Karpas-422 (cell line): Measurements from ENCODE around the gene AUP1. TPM values are rescaled to one million over a fixed set of nuclear protein-coding genes. Genes with fewer than 3 reads are reported as not detected.

ENCODE experiments used
- DNase-seq: peaks from one replicate; pipeline ENCODE4 v3.0.0-alpha.2; 2015
- H2AFZ ChIP-seq: fragments of 200-600 bp; sonication (generic); 2 replicates; pipeline ENCODE4 v1.6.1; 2014; ENCODE audit warnings: antibody characterized with exemption, low read length, mixed read lengths
- H3K27ac ChIP-seq: fragments of 200-600 bp; sonication (generic); 2 replicates; pipeline ENCODE4 v1.5.1; 2014; ENCODE audit warnings: mild to moderate bottlenecking, low read length, moderate library complexity
- H3K27me3 ChIP-seq: fragments of 200-600 bp; sonication (generic); 2 replicates; pipeline ENCODE4 v1.6.1; 2014; ENCODE audit warnings: low read length, mixed read lengths
- H3K36me3 ChIP-seq: fragments of 200-600 bp; sonication (generic); 2 replicates; pipeline ENCODE4 v1.6.1; 2014; ENCODE audit warnings: low read length, mixed read lengths; ENCODE audit not compliant: insufficient read depth
- H3K4me1 ChIP-seq: fragments of 200-600 bp; sonication (generic); 2 replicates; pipeline ENCODE4 v1.6.1; 2014; ENCODE audit warnings: mild to moderate bottlenecking, low read length, mixed read lengths
- H3K4me2 ChIP-seq: fragments of 200-600 bp; sonication (generic); 2 replicates; pipeline ENCODE4 v1.6.1; 2014; ENCODE audit warnings: low read length, low read depth, mild to moderate bottlenecking; ENCODE audit not compliant: poor library complexity, severe bottlenecking
- H3K4me3 ChIP-seq: fragments of 200-600 bp; sonication (generic); 2 replicates; pipeline ENCODE4 v1.5.1; 2014; ENCODE audit warnings: mild to moderate bottlenecking, antibody characterized with exemption, low read length, mixed read lengths
- H3K79me2 ChIP-seq: fragments of 200-600 bp; sonication (generic); 2 replicates; pipeline ENCODE4 v1.6.1; 2014; ENCODE audit warnings: mild to moderate bottlenecking, low read length, mixed read lengths
- H3K9ac ChIP-seq: fragments of 200-600 bp; sonication (generic); 2 replicates; pipeline ENCODE4 v1.6.0; 2014; ENCODE audit warnings: low read length
- H3K9me2 ChIP-seq: fragments of 200-600 bp; sonication (generic), shearing (Covaris generic); replicated peaks from 2 replicates; pipeline ENCODE4 v1.6.0; 2014; ENCODE audit warnings: mild to moderate bottlenecking, low read length, moderate library complexity; ENCODE audit not compliant: insufficient read depth
- H3K9me3 ChIP-seq: fragments of 300-700, 200-600 bp; sonication (generic); 2 replicates; pipeline ENCODE4 v1.6.1; 2014; ENCODE audit warnings: low read length, mixed read lengths
- H4K20me1 ChIP-seq: fragments of 200-600 bp; sonication (generic); 2 replicates; pipeline ENCODE4 v1.6.1; 2014; ENCODE audit warnings: mild to moderate bottlenecking, antibody characterized with exemption, low read length, low read depth; ENCODE audit not compliant: insufficient read depth
- total RNA-seq: library from RNA; depleted of rRNA; stranded (reverse); fragments of >200 nt; shearing (Covaris generic); gene quantifications from 2 replicates; pipeline ENCODE4 v1.2.3, GENCODE V29; 2014; ENCODE audit warnings: low replicate concordance

Gene AUP1
- total RNA-seq, 1 experiment from 2014 or later = 216 TPM

- DNase-seq = peak; percentile 86
- Histone ChIP-seq H3K4me2 (peak overlapping the region; percentile 71), H4K20me1 (peaks cover 14% of the 10 kb centered on the region; the same call in 1 of the 2 replicates), H3K79me2 (no peaks in the 10 kb centered on the region), H3K9me3 (no peaks in the 10 kb centered on the region), H3K27me3 (no peaks in the 10 kb centered on the region), H3K4me1 (peaks cover 13% of the 10 kb centered on the region), H3K9me2 (no peaks in the 10 kb centered on the region), H3K36me3 (0 out of 2 replicates have a peak, but pooled peaks cover 4% of the 10 kb centered on the region), H3K9ac (peak overlapping the region; percentile 78), H3K4me3 (peak overlapping the region; percentile 68), H2AFZ (peak overlapping the region; percentile 72), H3K27ac (no peak overlapping the region)
These were observed 25.5 kb upstream of the AUP1 start for GRCh38 chr2:74554820-74555531.

- H3K27ac ChIP-seq = no peak within 1 kb of the TSS
- no peaks in the 10 kb centered on the region for H3K9me3 ChIP-seq
- H3K4me3 ChIP-seq = peak within 1 kb of the TSS; percentile 68
- DNase-seq = peak; percentile 93
- peak within 1 kb of the TSS; percentile 78 for H3K9ac ChIP-seq
- H3K4me2 ChIP-seq = peak within 1 kb of the TSS; percentile 71
- 0 out of 2 replicates have a peak, but pooled peaks cover 4% of the 10 kb centered on the region for H3K36me3 ChIP-seq
- no peaks in the 10 kb centered on the region for H3K27me3 ChIP-seq
- H2AFZ ChIP-seq = peak within 1 kb of the TSS; percentile 72
- no peaks in the 10 kb centered on the region for H3K9me2 ChIP-seq
- peaks cover 14% of the 10 kb centered on the region; the same call in 1 of the 2 replicates for H4K20me1 ChIP-seq
- no peaks in the 10 kb centered on the region for H3K79me2 ChIP-seq
- H3K4me1 ChIP-seq = peaks cover 13% of the 10 kb centered on the region
These were observed 24.6 kb upstream of the AUP1 start, which contains the start of the genes DOK1 and LOXL3 for GRCh38 chr2:74553892-74554819. Gene DOK1, plus strand, starts transcription at chr2:74554720. Its CDS starts 35 bp downstream, at chr2:74554755. Gene LOXL3, minus strand, starts transcription at chr2:74553942. Its CDS starts 1,308 bp downstream, at chr2:74552634.

DNA sequence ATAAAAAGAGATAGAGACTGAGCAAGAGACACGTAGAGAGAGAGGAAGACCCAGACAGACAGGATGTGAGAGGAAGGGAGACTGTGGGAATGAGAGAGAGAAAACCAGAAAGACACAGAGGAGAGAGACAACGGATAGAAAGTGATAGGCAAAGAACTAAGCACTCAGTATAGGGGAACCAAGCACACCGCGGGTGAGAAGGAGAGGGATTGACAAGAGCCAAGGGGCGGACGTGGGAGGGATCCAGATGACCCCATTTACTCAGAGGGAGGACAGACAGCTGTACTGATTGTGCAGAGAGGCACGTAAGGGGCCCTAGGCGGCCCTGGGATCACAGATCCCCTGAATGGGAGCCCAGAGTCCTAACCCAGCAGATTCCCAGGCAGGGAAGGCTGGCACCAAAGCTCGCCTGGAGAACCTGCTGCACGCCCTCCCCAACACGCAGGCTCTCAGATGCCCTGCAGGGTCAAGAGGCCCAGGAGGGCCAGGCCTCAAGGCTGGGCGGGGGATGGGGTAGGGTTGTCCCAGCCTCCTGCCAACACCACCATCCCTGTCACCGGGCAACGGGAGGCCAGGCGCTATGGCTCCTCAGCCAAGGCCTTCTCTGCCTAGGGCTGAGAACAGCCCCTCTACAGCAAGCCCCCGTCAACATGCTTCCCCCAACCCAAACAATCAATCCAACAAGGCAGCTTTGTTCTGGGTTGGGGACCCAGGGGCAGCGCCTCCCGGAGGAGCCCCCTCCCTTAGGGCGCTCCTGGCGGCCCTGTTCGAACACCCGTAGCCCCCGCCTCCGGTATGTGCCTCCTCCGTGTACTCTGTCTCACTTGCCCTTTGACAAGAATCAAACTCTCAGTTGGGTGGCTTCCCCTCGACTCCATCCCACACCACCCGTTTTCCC is 23.7 kb upstream of the AUP1 start:
- DNase-seq = no peak
- H3K9ac ChIP-seq = 0 out of 2 replicates have a peak overlapping the region, but pooled peaks have one; percentile 78
- no peak overlapping the region; the same call in 1 of the 2 replicates for H2AFZ ChIP-seq
- peaks cover 13% of the 10 kb centered on the region for H3K4me1 ChIP-seq
- H3K4me3 ChIP-seq = peak overlapping the region; percentile 68; the same call in 1 of the 2 replicates
- H4K20me1 ChIP-seq = peaks cover 14% of the 10 kb centered on the region; the same call in 1 of the 2 replicates
- H3K9me2 ChIP-seq = no peaks in the 10 kb centered on the region
- H3K36me3 ChIP-seq = 0 out of 2 replicates have a peak, but pooled peaks cover 4% of the 10 kb centered on the region
- no peaks in the 10 kb centered on the region for H3K27me3 ChIP-seq
- peak overlapping the region; percentile 71 for H3K4me2 ChIP-seq
- no peaks in the 10 kb centered on the region for H3K9me3 ChIP-seq
- H3K79me2 ChIP-seq = no peaks in the 10 kb centered on the region
- no peak overlapping the region for H3K27ac ChIP-seq

DNA sequence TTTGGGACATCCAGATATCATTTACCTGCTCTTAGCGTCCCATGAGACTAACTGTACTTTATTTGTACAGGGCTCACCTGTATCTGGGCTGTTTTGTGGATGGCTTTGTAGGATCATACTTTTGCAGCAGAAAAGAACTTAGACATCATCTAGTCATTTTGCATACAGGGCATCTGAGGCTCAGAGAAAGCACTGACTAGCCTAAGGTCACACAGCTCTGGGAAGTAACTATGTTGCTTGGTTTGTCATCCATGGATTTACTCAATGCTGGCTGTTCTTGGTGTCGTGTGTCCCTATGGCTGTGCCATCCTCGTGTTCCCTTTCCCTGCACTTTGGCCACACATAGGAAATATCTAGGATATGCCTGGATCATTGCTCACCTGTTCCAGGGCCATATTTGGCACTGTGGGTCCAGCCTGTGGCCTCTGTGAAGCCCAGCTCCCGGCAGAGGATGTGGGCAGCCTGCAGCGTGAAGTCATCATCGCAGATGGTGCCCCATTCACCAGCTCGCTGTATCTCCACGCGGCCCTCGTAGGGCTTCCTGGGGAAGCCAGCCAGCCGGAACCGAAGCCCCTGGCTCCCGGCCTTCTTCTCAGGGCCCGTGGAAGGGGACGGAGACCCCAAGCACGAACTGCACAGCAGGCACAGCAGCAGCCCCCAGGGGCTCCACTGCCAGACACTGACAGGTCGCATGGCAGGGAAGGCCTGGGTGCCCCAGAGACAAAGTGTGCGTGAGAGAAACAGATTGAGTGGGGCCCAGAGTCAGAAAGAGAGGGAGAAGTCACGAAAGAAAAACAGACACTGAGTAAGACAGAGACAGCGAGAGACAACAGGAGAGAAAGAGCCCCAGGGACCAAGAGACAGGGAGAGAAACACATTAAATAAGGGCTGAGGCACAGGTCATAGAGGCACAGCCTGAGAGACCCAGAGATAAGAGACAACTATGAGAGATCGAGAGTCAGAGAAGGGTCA is 22.7 kb upstream of the AUP1 start:
- no peak overlapping the region for H3K4me3 ChIP-seq
- H3K4me1 ChIP-seq = peaks cover 13% of the 10 kb centered on the region
- H3K9ac ChIP-seq = no peak overlapping the region
- no peaks in the 10 kb centered on the region for H3K79me2 ChIP-seq
- DNase-seq = no peak
- no peak overlapping the region for H3K27ac ChIP-seq
- H3K9me3 ChIP-seq = no peaks in the 10 kb centered on the region
- H2AFZ ChIP-seq = no peak overlapping the region
- no peaks in the 10 kb centered on the region for H3K27me3 ChIP-seq
- peaks cover 14% of the 10 kb centered on the region; the same call in 1 of the 2 replicates for H4K20me1 ChIP-seq
- no peak overlapping the region for H3K4me2 ChIP-seq
- 0 out of 2 replicates have a peak, but pooled peaks cover 4% of the 10 kb centered on the region for H3K36me3 ChIP-seq
- H3K9me2 ChIP-seq = no peaks in the 10 kb centered on the region

- H4K20me1 ChIP-seq = peaks cover 14% of the 10 kb centered on the region; the same call in 1 of the 2 replicates
- no peaks in the 10 kb centered on the region for H3K9me2 ChIP-seq
- no peaks in the 10 kb centered on the region for H3K9me3 ChIP-seq
- H3K4me3 ChIP-seq = no peak overlapping the region
- no peak for DNase-seq
- H3K79me2 ChIP-seq = no peaks in the 10 kb centered on the region
- H3K9ac ChIP-seq = no peak overlapping the region
- peaks cover 13% of the 10 kb centered on the region for H3K4me1 ChIP-seq
- no peak overlapping the region for H2AFZ ChIP-seq
- no peak overlapping the region for H3K27ac ChIP-seq
- H3K36me3 ChIP-seq = 0 out of 2 replicates have a peak, but pooled peaks cover 4% of the 10 kb centered on the region
- no peak overlapping the region for H3K4me2 ChIP-seq
- H3K27me3 ChIP-seq = no peaks in the 10 kb centered on the region
These were observed 22.0 kb upstream of the AUP1 start for GRCh38 chr2:74551530-74551929.

DNA sequence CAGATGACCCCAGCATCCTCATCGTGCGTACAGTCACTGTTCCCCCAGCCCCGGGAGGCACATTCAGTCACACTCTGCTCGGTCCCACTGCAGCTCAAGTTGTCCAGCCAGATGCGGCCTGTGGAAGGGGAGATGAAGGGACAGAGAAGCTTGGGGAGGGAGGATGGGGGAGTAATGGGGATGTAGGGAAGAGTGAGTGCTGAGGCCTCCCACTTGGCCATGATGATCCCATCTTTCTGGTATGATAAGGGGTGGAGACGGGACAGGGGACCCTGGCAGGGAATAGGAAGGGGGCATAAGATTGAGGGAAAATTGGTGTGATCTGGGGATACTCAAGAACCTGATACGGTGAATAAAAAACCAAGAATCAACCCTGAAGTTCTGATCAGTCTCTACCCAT is 20.7 kb upstream of the AUP1 start:
- no peak overlapping the region for H3K4me3 ChIP-seq
- H3K9me2 ChIP-seq = no peaks in the 10 kb centered on the region
- no peak overlapping the region for H3K9ac ChIP-seq
- H3K79me2 ChIP-seq = no peaks in the 10 kb centered on the region
- H3K27ac ChIP-seq = no peak overlapping the region
- H3K4me2 ChIP-seq = no peak overlapping the region
- H3K36me3 ChIP-seq = no peaks in the 10 kb centered on the region
- no peaks in the 10 kb centered on the region for H3K9me3 ChIP-seq
- H3K27me3 ChIP-seq = no peaks in the 10 kb centered on the region
- no peak for DNase-seq
- H3K4me1 ChIP-seq = peaks cover 8% of the 10 kb centered on the region
- H4K20me1 ChIP-seq = 0 out of 2 replicates have a peak, but pooled peaks cover 2% of the 10 kb centered on the region
- no peak overlapping the region for H2AFZ ChIP-seq
